ENCODE measurements around the gene MCM3AP.
"Not testable (repeated sequence)": the region's sequence is repeated elsewhere in the genome, so short reads cannot be mapped to it uniquely, and the experiment has no call there.

The MCM3AP gene

DNA sequence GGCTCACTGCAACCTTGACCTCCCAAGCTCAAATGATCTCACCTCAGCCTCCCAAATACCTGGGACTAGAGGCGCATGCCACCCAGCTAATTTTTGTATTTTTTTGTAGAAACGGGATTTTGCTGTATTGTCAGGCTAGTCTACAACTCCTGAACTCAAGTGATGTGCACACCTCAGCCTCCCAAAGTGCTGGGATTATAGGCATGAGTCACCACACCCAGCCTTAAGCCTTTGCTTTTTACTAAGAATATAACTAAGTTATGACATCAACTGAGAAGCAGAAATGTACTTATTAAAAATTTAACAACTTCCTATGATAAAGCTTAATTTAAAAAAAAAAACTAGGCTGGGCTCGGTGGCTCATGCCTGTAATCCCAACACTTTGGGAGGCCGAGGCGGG is 47.9 kb downstream of the MCM3AP start:
- no peak for DNase-seq

GRCh38 chr21:46234436-46234950 is 50.9 kb downstream of the MCM3AP start:
- no peak for DNase-seq

DNA sequence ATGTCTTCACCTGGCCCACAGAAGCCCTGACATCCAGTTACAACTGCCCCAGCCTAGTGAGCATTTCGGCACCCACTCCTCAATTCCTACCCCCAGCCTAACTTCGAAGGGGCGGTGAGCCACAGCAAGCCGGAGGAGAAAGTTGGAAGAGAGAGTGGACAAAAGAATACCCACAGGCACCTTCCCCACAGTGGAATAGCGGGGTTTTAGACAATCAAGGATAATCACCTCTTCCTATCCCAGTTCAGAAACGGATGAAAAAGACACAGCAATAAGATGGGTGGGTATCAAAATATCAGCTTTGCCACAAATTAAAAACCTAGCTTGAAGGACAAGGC is 55.5 kb downstream of the MCM3AP start:
- DNase-seq: no peak

DNA sequence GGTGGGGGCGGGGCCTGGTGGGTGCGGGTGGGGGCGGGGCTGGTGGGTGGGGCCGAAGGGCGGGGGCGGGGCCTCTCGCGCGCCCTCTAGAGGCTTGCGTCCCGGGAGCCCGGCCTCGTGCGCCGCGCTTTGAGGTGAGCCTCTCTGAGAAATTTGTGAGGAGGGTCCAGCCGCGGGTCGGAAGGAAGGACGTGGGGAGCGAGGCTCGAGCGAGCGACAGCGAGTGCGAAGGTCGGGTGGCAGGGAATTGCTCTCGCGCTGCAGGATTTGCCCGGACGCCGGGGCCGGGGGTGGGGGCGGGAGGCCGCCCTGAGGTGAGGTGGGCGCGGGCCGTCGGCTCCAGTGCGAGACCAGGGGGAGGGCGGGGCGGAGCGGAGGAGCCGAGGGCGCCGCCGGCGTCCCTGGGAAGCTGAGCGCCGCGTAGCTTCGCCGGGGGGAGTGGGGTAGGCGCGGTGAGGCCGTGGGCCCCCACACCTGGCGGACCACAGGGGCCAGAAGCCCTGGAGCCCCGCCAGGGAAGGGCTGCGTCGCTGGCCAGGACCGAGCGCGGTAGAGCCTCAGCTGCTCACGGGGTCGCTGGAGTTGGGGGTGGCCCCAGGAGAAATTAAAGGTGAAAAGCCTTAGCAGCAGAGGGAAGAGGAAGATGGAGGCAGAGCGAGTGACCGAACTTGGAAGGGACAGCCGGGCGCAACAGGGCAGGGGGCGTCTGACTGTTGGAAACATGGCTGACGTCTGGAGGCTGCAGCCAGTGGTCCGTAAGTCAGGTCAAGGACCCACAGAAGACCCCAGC is 56.1 kb downstream of the MCM3AP start:
- no peak for DNase-seq

- peak; percentile 96 for DNase-seq
Measured at GRCh38 chr21:46228345-46229051, 56.9 kb downstream of the MCM3AP start, which contains the start of gene LSS. Gene LSS (minus strand): TSS chr21:46228774. CDS start chr21:46228745, 29 bp downstream.

DNA sequence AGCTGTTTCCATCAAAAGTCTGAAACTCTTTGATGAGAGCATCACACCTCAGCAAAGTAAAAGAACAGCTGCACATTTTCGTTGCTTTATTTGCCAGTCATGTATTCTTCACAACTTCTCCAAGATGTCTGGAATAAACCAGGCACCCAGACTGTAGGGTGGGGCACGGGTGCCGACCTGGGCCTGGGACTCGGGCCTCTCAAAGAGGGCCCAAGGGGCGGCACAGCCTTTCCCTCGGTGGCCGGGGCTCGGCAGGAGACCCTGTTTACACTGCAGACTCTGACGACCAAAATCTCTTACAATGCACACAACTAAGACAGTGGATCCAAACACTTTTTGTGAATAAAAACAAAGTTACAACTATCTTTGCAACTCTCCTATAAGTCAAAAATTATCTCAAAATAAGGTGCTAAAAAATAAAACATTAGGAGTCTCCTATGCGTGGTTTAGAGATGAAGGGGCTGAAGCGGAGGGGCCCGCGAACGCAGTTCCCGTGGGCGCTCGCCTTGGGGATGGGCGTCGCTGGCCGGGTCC is 57.5 kb downstream of the MCM3AP start:
- no peak for DNase-seq

DNA sequence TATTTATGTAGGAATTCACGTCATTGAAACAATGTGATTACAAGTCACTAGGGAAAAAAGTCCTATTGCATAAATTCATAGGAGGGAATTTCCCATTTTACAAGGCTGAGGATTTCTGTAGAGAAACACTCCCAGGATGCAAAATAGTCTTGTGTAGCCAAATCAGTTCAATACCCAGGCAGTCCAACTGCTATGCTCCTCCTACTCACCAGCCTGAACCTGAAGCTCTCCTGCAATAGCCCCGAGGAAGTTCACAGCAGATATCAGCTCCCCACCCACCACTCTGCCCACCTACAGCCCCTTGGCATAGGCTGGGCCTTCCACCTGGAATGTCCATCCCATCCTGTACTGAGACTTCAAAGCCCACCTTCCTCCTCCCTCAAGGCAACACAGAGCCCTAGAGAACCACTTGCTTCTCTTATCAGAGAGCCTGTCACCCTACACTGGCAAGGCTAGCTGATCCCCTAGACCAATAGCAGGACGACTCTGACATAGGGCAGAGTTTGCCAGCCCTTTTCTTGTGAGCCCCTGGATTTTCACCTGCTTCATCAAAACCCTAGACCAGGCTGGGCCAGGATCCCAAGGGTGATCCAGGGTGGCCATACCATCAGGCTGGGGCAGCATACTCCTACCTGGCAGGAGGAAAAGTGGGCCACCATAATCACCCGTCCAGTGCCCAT is 58.4 kb downstream of the MCM3AP start:
- DNase-seq: no peak

DNA sequence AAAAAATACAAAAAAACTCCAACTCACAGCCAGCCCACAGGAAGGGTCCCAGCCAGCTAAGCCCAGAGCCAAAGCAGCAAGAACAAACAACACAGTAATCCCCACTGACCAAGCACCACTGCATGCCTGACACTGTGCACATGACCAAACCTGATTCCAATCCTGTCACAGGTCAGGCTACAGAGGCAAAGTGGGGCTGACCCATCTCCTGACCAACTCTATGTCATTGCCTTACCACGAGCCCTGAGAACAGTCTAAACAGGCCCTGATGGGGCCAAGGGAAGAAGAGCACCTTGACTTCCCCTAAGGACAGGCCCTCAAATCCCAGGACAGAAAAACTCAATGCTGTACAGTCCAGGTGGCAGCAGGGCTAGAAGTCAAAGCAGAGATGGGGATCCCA is 59.3 kb downstream of the MCM3AP start:
- no peak for DNase-seq

GRCh38 chr21:46223661-46224060 is 61.8 kb downstream of the MCM3AP start:
- not testable (repeated sequence) for DNase-seq

DNA sequence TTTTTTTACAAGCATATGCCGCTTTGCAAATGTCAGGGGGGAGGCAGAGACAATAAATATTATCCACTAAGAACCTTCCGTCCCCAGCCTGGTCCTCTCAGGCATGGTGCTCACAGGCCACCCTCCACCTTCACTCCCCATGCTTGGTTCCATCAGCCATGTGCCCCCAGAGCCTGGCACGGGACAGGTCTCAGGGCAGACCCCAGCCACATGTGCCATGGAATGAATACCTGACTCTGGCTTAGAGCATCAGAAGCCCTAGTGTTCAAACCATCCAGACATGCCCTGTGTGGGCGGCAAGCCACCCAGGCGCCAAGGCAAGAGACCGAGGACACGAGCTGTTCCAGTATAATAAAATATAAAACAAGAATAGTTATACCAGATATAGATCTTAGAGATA is 62.2 kb downstream of the MCM3AP start:
- no peak for DNase-seq

- no peak for DNase-seq
Measured at GRCh38 chr21:46222436-46223116, 62.8 kb downstream of the MCM3AP start.

GRCh38 chr21:46221664-46222435 is 63.6 kb downstream of the MCM3AP start:
- no peak for DNase-seq

- DNase-seq: no peak
Measured at GRCh38 chr21:46220847-46221246, 64.6 kb downstream of the MCM3AP start.

DNA sequence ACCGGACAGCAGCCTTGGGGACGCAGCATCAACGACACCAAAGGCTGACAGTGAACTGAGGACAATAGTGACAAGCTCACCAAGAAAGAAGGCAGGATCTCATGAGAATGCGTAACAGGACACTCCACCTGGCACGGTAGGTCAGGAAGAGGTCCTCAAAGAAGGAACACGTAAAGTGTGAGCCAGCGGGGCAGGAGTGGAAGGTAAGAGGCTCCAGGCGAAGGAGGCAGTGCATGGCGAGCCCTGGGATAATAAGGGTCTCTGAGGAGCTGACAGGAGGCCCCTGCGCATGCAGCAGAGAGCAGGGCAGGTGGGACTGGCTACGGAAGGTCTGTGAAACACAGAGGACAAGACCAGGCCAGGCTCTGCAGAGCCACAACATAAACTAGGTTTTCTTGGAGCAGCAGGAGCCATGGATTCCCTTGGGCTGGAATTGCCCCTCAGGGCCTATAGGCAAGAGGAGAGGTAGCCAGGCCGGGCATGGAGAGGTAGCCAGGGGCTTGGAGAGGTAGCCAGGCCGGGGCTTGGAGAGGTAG is 65.1 kb downstream of the MCM3AP start:
- no peak for DNase-seq

GRCh38 chr21:46219591-46220239 is 65.7 kb downstream of the MCM3AP start:
- DNase-seq: no peak

GRCh38 chr21:46218906-46219590 is 66.4 kb downstream of the MCM3AP start:
- DNase-seq: no peak

GRCh38 chr21:46217511-46218196 is 67.8 kb downstream of the MCM3AP start:
- DNase-seq: no peak

GRCh38 chr21:46216132-46216747 is 69.2 kb downstream of the MCM3AP start:
- no peak for DNase-seq

DNA sequence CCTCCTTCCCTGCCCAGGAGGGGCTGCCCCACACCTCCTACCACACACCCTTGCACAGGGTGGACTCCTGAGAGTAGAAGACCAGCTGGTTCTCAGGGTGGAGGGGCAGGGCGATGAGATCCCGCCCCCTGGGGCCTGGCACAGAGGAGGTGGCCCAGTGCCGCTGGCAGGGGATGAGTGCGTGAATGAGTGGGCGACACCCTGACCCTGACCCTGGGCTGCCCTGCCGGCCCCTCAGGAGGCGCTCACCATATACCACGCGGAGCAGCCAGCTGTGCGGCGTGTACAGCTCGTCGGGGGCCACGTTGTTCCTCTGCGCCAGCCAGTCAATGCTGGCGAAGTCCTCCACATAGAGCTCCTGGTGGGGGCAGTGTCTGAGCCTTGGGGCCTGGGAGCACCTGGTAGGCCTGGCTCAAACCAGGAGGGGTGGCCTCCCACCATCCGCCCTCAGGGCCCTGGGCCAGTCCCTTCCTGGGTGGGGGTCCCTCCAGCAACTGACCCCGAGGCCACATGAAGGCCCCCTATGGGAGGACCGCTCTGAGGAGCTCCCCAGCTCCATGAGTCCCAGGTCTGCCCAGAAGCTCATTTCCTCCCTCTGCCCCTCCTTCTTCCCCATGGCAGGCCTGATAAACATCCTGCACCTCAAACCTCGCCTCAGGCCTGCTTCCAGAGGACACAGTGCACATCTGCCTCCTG is 69.8 kb downstream of the MCM3AP start:
- DNase-seq: no peak

Measured in activated T-cell treated with anti-CD3 and anti-CD28 coated beads for 4 hours (primary cell).